Spleen (tissue), 11 donors: ENCODE results near the gene DNER. TPM values are rescaled to one million over a fixed set of nuclear protein-coding genes. Genes with fewer than 3 reads are reported as not detected.

ENCODE experiments used
- DNase-seq: peaks from one replicate; pipeline ENCODE4 v3.0.0-alpha.2; 2020
- H3K27ac ChIP-seq, 8 donors: fragments of 200-600 bp; sonication (generic) in 7 of 8; 1 replicate in 4 of 8; 2 replicates in 4 of 8; pipeline versions ENCODE4 v1.5.0 to v1.8.0; 2016 to 2021; ENCODE audit warnings: inconsistent platforms in 4 of 8, mild to moderate bottlenecking in 4 of 8, moderate library complexity in 1 of 8
- H3K27me3 ChIP-seq, 7 donors: fragments of 200-600 bp; sonication (generic) in 6 of 7; replicated peaks in 1 of 7; 1 replicate in 4 of 7; 2 replicates in 3 of 7; pipeline versions ENCODE4 v1.5.0 to v1.8.0; 2016 to 2021; ENCODE audit warnings: inconsistent platforms in 3 of 7, mild to moderate bottlenecking in 1 of 7
- H3K36me3 ChIP-seq, 6 donors: fragments of 200-600 bp; sonication (generic) in 5 of 6; 1 replicate in 4 of 6; 2 replicates in 2 of 6; pipeline versions ENCODE4 v1.5.0 to v1.8.0; 2016 to 2021; ENCODE audit warnings: inconsistent platforms in 2 of 6
- H3K4me1 ChIP-seq, 6 donors: fragments of 200-600 bp; sonication (generic) in 5 of 6; 1 replicate in 3 of 6; 2 replicates in 3 of 6; pipeline versions ENCODE4 v1.5.0 to v1.8.0; 2016 to 2021; ENCODE audit warnings: inconsistent platforms in 3 of 6
- H3K4me3 ChIP-seq, 8 donors: fragments of 200-600 bp; sonication (generic) in 7 of 8; 1 replicate in 4 of 8; 2 replicates in 4 of 8; pipeline versions ENCODE4 v1.5.0 to v1.8.0; 2016 to 2021; ENCODE audit warnings: inconsistent platforms in 4 of 8, mild to moderate bottlenecking in 4 of 8, moderate library complexity in 2 of 8
- H3K9me3 ChIP-seq, 8 donors: fragments of 200-600 bp; sonication (generic) in 7 of 8; 1 replicate in 4 of 8; 2 replicates in 4 of 8; pipeline versions ENCODE4 v1.5.0 to v1.8.0; 2016 to 2021; ENCODE audit warnings: inconsistent platforms in 4 of 8
- CTCF ChIP-seq, 11 experiments: fragments of 200-600 bp in 7 of 11; fragments of 450-650 bp in 4 of 11; sonication (generic) in 4 of 11; IDR thresholded peaks in 8 of 11; conservative IDR thresholded peaks in 3 of 11; 1 replicate in 7 of 11; 2 replicates in 4 of 11; pipeline versions ENCODE4 v1.4.0 to v1.8.0; 2016 to 2021; ENCODE audit warnings: antibody characterized with exemption in 11 of 11, inconsistent platforms in 4 of 11, mild to moderate bottlenecking in 1 of 11
- POLR2A ChIP-seq, 3 donors: fragments of 450-650 bp; IDR thresholded peaks; one replicate each; pipeline ENCODE4 v1.5.1; 2017; ENCODE audit warnings: antibody characterized with exemption in 3 of 3, mild to moderate bottlenecking in 1 of 3
- POLR2AphosphoS5 ChIP-seq, 3 donors: sonication (generic); formaldehyde crosslinking; IDR thresholded peaks; one replicate each; pipeline ENCODE4 v1.5.1; 2017; ENCODE audit warnings: antibody characterized with exemption in 3 of 3
- WGBS, 5 donors: extraction: QIAGEN DNeasy Blood & Tissue Kit in 3 of 5; methylation state at CpG; one replicate each; pipeline versions ENCODE4 v1.1.5 to v1.1.7; 2013 to 2018; 5-methylcytosine and 5-hydroxymethylcytosine counted together
- intact Hi-C: fragments of 100-400 bp; cut with DNase I; formaldehyde crosslinking; loops from one replicate; pipeline ENCODE4 v1.15.0; 2023; ENCODE audit warnings: low total_unique reads
- polyA plus RNA-seq, 3 donors: library from polyadenylated mRNA; stranded (reverse); fragments of 200-250 nt; gene quantifications; one replicate each; pipeline ENCODE4 v1.2.1, GENCODE V29; 2013
- total RNA-seq, 7 donors: library from RNA; depleted of rRNA in 3 of 7; stranded (reverse); fragments of >200 nt in 3 of 7; fragmentation: NEBNext Ultra II Directional in 4 of 7; extraction: Animal tissue kit (Norgen Biotek cat#: 25700) in 4 of 7; gene quantifications; one replicate each; pipeline versions ENCODE4 v1.1.0 to v1.2.1, GENCODE V29; 2016 to 2021
- donor health status: healthy with polysubstance abuse.
- donor health status: DM: no; HTN: no; CAD: no; lungs with moderate emphysema.
- donor health status: DM: no; HTN: no; CAD: no.
- donor health status: Bipolar disorder and iron deficiency.
- donor health status: healthy.
- donor health status: DM: no; HTN: no; CAD: no.
- donor health status: DM: yes; HTN: yes; CAD: no.

DNER gene
- total and polyA plus RNA-seq, 10 donors = 0.03 to 0.58 (median 0.26) TPM; not detected in 3

- WGBS, 5 donors = 81 to 87% (median 82%) methylated on average over 3 of the region's 3 CpGs
- peaks cover 0 to 5% (median 0%) of the 10 kb centered on the region in 8 donors for H3K9me3 ChIP-seq
- TF ChIP-seq POLR2A (IDR thresholded peaks at IDR 0.05) = no peak
- TF ChIP-seq POLR2AphosphoS5 (IDR thresholded peaks at IDR 0.05) = no peak
- TF ChIP-seq CTCF (IDR thresholded peaks at IDR 0.05 in 8 of 11, conservative IDR thresholded peaks at IDR 0.05 in 3 of 11) = no peak
- H3K4me1 ChIP-seq = peaks cover 9 to 30% (median 24%) of the 10 kb centered on the region in 6 donors
- peaks cover 0 to 95% (median 56%) of the 10 kb centered on the region in 7 donors for H3K27me3 ChIP-seq
- H3K27ac ChIP-seq = no peak overlapping the region
- no peak overlapping the region for H3K4me3 ChIP-seq
- no peaks in the 10 kb centered on the region for H3K36me3 ChIP-seq
- DNase-seq = no peak
- intact Hi-C loops = no loop called here
Measured at GRCh38 chr2:229712136-229712535, 2.2 kb downstream of the DNER start.

- WGBS, 5 donors = 55 to 76% (median 61%) methylated on average over 2 of the region's 2 CpGs
- no peak for DNase-seq
- Histone ChIP-seq H3K9me3 (peaks cover 0 to 5% (median 0%) of the 10 kb centered on the region in 8 donors), H3K36me3 (no peaks in the 10 kb centered on the region), H3K4me1 (peaks cover 0 to 4% (median 2%) of the 10 kb centered on the region in 6 donors), H3K4me3 (no peak overlapping the region), H3K27me3 (peaks cover 0 to 68% (median 24%) of the 10 kb centered on the region in 7 donors), H3K27ac (no peak overlapping the region)
- intact Hi-C loops = no loop called here
- TF ChIP-seq CTCF (IDR thresholded peaks at IDR 0.05 in 8 of 11, conservative IDR thresholded peaks at IDR 0.05 in 3 of 11) (no peak), POLR2A (IDR thresholded peaks at IDR 0.05) (no peak), POLR2AphosphoS5 (IDR thresholded peaks at IDR 0.05) (no peak)
Measured at GRCh38 chr2:229708335-229708734, 6.0 kb downstream of the DNER start.

GRCh38 chr2:229703909-229704630, 10.3 kb downstream of the DNER start:
- TF ChIP-seq POLR2AphosphoS5 (IDR thresholded peaks at IDR 0.05) = no peak
- no peak for TF ChIP-seq CTCF (IDR thresholded peaks at IDR 0.05 in 8 of 11, conservative IDR thresholded peaks at IDR 0.05 in 3 of 11)
- TF ChIP-seq POLR2A (IDR thresholded peaks at IDR 0.05) = no peak
- WGBS, 5 donors = 78 to 89% (median 85%) methylated on average over 5 of the region's 5 CpGs
- no peak for DNase-seq
- intact Hi-C loops = no loop called here
- no peak overlapping the region for H3K4me3 ChIP-seq
- no peaks in the 10 kb centered on the region for H3K36me3 ChIP-seq
- H3K9me3 ChIP-seq = no peaks in the 10 kb centered on the region
- peaks cover 0 to 40% (median 0%) of the 10 kb centered on the region in 7 donors for H3K27me3 ChIP-seq
- no peaks in the 10 kb centered on the region for H3K4me1 ChIP-seq
- no peak overlapping the region for H3K27ac ChIP-seq

- no peaks in the 10 kb centered on the region for H3K36me3 ChIP-seq
- DNase-seq = no peak
- H3K9me3 ChIP-seq = no peaks in the 10 kb centered on the region
- intact Hi-C loops = no loop called here
- no peaks in the 10 kb centered on the region for H3K4me1 ChIP-seq
- TF ChIP-seq POLR2AphosphoS5 (IDR thresholded peaks at IDR 0.05) = no peak
- no peak for TF ChIP-seq POLR2A (IDR thresholded peaks at IDR 0.05)
- TF ChIP-seq CTCF (IDR thresholded peaks at IDR 0.05 in 8 of 11, conservative IDR thresholded peaks at IDR 0.05 in 3 of 11) = no peak
- peaks cover 0 to 25% (median 0%) of the 10 kb centered on the region in 7 donors for H3K27me3 ChIP-seq
- H3K27ac ChIP-seq = no peak overlapping the region
- H3K4me3 ChIP-seq = no peak overlapping the region
- 76 to 86% (median 79%) methylated on average over 6 of the region's 6 CpGs for WGBS, 5 donors
Measured at GRCh38 chr2:229701716-229702115, 12.6 kb downstream of the DNER start.
